ENCODE measurements around the gene SDK1.

DNA sequence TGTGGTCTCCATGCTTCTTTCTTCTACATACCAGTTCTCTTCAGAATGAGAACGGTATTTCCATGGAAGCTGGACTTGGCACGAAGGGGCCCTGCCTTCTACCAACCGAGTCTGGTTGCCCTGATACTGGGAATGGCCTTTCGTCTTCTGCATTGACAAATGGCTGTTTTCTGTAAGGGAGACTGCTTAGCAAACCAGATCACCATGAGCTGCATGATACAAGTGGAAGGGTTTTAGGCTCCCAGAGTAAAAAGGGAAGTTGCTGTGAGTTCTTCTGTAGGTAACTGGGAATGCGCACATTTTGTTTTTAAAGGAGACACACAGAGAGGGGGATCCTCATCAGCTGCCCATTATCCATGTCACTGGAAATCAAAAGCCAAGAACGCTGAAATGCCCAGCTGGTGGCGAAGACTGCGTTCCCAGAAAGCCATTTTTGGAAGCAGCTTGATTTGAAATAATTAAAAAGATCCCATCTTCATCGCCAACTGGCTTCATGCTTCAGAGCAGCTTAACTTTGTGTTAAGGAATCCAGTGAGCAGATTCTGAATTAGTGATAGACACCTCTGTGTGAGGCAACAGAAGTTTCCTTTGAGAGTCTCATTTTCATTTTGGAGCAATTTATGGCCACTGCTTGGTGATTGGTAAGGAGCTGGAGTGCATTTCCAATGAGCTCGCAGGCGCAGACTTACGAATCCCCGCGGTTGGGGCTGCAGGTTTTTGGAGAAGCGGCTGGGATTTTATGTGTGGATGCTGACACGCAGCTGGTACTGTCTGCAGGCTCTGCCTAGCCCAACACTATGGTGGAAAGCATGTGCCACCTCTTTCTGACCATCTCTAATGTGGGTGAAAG lies 708.4 kb downstream of the SDK1 start:
- TF ChIP-seq SP1 (IDR thresholded peaks at IDR 0.05) = no peak
- no peak for TF ChIP-seq FOXK2 (IDR thresholded peaks at IDR 0.05)
- TF ChIP-seq L3MBTL2 (conservative IDR thresholded peaks at IDR 0.05) = no peak
- no peak for TF ChIP-seq FOXM1 (IDR thresholded peaks at IDR 0.05; ENCODE audit: borderline replicate concordance)
- no peak for TF ChIP-seq SUZ12 (IDR thresholded peaks at IDR 0.05)
- TF ChIP-seq CTBP1 (IDR thresholded peaks at IDR 0.05; ENCODE audit: borderline replicate concordance) = no peak
- TF ChIP-seq TARDBP (IDR thresholded peaks at IDR 0.05) = no peak
- no peak for TF ChIP-seq BHLHE40 (IDR thresholded peaks at IDR 0.05; ENCODE audit: borderline replicate concordance)
- TF ChIP-seq ARNT (IDR thresholded peaks at IDR 0.05) = no peak
- no peak for TF ChIP-seq FOXA1 (IDR thresholded peaks at IDR 0.05)
- TF ChIP-seq, protein P1, sequence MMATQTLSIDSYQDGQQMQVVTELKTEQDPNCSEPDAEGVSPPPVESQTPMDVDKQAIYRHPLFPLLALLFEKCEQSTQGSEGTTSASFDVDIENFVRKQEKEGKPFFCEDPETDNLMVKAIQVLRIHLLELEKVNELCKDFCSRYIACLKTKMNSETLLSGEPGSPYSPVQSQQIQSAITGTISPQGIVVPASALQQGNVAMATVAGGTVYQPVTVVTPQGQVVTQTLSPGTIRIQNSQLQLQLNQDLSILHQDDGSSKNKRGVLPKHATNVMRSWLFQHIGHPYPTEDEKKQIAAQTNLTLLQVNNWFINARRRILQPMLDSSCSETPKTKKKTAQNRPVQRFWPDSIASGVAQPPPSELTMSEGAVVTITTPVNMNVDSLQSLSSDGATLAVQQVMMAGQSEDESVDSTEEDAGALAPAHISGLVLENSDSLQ (IDR thresholded peaks at IDR 0.05) = no peak
- no peak for TF ChIP-seq ELF4 (IDR thresholded peaks at IDR 0.05)
- no peak for TF ChIP-seq NFRKB (IDR thresholded peaks at IDR 0.05)
